RWPE1 (cell line): ENCODE measurements around the gene P2RX2.
A peak's percentile ranks its signal among the peaks of the same experiment; 100 is the strongest.

Experiments used
- CTCF ChIA-PET: fragments of 350-600 bp; sonication (Branson Sonifier 250); formaldehyde crosslinking; extraction: SDS; loops from one replicate; lab custom pipeline; 2021; lab: Yijun Ruan, JAX
- POLR2A ChIA-PET: fragments of 400-600 bp; formaldehyde crosslinking; extraction: SDS; loops from one replicate; lab custom pipeline; 2020; ENCODE audit warnings: antibody characterized with exemption; ENCODE audit not compliant: low non-redundant PET; lab: Yijun Ruan, JAX
- DNase-seq: peaks from one replicate; pipeline ENCODE4 v3.0.0; 2012; ENCODE audit warnings: low spot score
- H3K27ac ChIP-seq: fragments of 450-650 bp; 2 replicates; pipeline ENCODE4 v1.5.1; 2017
- TF ChIP-seq, protein P1 (sequence below): fragments of 450-650 bp; conservative IDR thresholded peaks from 2 replicates; pipeline ENCODE4 v1.5.1; 2017; ENCODE audit warnings: low read depth, mild to moderate bottlenecking

The P2RX2 gene

DNA sequence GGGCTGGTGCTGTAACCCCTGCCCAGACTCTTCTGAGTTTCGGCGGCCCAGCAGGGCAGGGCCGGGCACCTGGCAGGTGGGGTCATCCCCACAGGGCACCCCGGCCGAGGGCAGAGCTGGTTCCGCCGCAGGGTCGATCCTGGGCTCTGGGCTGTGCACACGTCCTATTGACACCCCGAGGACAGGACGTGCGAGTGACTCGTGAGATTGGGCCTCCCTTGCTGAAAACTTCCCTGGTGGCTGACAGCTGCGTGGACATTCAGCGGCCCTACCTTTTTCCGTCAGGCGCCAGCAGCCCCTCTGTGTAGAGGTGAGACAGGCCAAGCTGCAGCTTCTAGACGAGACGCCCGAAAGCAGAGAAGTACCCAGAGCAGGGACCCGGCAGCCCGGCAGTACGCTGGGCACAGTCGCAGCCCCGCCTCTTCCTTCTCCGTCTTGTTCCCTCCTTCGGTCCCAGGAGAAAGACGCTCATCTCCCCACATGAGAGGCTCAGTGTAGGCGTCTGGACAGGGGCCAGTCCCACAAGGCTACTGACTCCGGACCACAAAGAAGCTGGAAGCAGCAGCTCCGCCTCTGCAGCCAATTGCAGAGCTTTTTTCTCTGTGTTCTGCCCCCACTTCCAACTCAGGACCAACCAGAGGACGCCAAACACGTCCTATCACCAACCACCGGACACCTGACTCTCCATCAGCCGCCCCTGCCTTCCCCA, 8.4 kb upstream of the P2RX2 start, which contains the start of gene LRCOL1:
Gene LRCOL1 (minus strand): TSS at position 532 of the 709 bp plus-strand sequence. CDS start 4,331 bp downstream, outside the sequence.
- TF ChIP-seq, protein P1, sequence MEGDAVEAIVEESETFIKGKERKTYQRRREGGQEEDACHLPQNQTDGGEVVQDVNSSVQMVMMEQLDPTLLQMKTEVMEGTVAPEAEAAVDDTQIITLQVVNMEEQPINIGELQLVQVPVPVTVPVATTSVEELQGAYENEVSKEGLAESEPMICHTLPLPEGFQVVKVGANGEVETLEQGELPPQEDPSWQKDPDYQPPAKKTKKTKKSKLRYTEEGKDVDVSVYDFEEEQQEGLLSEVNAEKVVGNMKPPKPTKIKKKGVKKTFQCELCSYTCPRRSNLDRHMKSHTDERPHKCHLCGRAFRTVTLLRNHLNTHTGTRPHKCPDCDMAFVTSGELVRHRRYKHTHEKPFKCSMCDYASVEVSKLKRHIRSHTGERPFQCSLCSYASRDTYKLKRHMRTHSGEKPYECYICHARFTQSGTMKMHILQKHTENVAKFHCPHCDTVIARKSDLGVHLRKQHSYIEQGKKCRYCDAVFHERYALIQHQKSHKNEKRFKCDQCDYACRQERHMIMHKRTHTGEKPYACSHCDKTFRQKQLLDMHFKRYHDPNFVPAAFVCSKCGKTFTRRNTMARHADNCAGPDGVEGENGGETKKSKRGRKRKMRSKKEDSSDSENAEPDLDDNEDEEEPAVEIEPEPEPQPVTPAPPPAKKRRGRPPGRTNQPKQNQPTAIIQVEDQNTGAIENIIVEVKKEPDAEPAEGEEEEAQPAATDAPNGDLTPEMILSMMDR, result no peak
- no peak within 1 kb of the TSS for H3K27ac ChIP-seq
- no peak for DNase-seq
- ChIA-PET POLR2A (no interaction called here), CTCF (interaction anchor here (0.5 to 1.9 kb wide), 5 partner anchors 11 to 196 kb away, joined by 3 to 6 read pairs (median 4); no protein-coding TSS in a partner anchor)

DNA sequence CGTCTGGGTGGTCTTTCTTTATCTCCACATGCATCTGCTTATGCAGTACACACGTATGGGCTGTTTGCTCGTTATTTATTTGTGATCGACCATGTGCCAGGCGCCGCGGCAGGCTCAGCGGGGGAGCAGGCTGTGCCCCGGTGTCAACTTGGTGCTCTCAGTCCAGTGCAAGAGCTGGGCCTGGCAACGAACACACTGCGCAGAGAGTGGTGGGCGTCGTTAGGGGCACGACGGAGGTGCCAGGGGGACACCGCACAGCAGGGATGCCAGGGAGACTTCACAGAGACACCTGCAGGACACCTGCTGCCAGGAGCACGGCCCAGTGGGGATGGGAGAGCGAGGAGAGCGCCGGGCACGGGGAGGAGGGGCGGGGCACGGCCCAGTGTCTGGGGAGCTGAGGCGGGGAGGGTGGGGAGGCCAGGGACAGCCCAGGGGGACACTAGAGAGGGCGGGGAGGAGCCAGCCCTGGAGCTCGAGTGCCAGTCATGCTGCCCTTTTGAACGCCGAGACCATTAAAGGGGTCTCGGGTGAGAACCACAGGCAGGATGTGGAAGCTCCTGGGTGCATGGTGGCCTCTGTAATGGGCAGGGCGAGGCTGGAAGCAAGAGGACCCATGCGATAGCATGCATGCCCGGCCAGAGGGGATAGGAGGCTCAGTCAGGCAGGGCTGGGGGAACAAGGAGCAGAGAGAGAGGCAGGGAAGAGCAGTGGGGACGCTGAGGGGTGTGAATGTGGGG, 7.5 kb upstream of the P2RX2 start:
- ChIA-PET POLR2A (no interaction called here), CTCF (interaction anchor here (0.5 to 1.5 kb wide), 4 partner anchors 11 to 54 kb away, joined by 3 to 4 read pairs (median 3); no protein-coding TSS in a partner anchor)
- no peak for DNase-seq
- no peak overlapping the region for H3K27ac ChIP-seq
- TF ChIP-seq, protein P1, result no peak

DNA sequence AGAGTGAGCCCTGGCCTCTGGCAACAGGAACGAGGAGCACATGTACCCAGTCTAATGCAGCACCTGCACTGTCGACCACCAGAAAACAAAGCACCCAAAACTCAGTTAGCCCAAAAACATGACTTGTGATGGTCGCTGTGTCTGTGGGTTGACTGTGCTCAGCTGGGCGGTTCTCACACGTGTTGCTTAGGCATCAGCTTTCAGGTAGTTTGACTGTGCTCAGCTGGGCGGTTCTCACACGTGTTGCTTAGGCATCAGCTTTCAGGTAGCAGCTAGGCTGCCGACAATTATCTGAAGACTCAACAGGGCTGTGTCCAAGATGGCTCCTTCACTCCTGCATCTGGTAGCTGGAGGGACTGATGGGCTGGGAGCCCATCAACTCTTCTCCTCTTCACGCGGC, 7.0 kb upstream of the P2RX2 start:
- ChIA-PET CTCF (interaction anchor here (0.6 kb wide), 1 partner anchor 54 kb away, joined by 3 read pairs; no protein-coding TSS in a partner anchor), POLR2A (no interaction called here)
- TF ChIP-seq, protein P1, result no peak
- no peak overlapping the region for H3K27ac ChIP-seq
- no peak for DNase-seq

DNA sequence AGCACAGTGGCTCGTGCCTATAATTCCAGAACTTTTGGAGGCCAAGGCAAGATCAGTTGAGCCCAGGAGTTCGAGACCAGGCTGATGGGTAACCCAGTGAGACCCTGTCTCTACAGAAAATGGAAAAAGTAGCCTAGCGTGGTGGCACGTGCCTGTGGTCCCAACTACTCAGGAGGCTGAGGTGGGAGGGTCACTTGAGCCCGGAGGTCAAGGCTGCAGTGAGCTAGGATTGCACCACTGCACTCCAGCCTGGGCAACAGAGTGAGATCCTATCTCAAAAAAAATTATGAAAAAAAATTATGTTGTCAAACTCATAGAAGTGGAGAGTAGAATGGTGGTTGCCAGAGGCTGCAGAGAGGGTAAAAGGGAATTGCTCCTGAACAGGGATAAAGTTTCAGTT, 4.5 kb upstream of the P2RX2 start:
- TF ChIP-seq, protein P1, result no peak
- POLR2A ChIA-PET, result no interaction called here
- CTCF ChIA-PET, result interaction anchor here (0.6 to 1.9 kb wide), 5 partner anchors 14 to 210 kb away, joined by 4 to 12 read pairs (median 9); no protein-coding TSS in a partner anchor
- no peak overlapping the region for H3K27ac ChIP-seq
- no peak for DNase-seq

DNA sequence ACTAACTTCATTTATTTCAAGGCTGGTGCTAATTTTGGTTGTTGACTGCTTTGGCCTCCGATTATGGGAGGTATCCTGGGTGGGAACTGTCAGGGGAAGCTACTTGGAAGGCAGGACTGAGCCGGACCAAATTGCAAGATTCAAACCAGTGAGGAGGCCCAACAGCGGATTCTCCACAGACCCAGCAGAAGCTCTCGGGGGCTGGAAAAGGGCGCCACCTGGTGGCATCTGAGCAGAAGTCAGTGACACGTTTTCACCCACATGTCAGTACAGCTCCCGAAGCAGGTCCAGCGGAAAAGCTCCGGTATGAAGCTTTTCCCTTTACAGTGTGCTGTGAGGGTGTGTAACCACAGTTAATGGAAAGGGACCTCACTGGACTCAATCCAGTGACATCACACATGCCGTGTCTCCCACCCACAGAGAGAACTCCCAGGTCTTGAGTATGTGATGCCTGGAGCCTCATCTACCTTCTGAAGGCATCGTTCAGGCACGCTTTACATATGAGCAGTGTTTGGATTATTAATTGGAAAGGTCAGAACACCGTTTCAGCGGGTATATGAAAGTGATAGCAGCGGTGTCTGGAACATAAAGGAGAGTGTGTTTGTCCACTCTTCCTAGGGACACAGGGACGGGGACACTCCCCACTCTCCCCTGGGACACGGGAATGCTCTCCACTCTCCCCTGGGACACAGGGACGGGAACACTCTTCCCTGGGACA, 3.6 kb upstream of the P2RX2 start:
- H3K27ac ChIP-seq, result no peak overlapping the region
- ChIA-PET POLR2A (no interaction called here), CTCF (interaction anchor here (0.5 to 1.9 kb wide), 13 partner anchors 13 to 436 kb away, joined by 3 to 12 read pairs (median 4); no protein-coding TSS in a partner anchor)
- TF ChIP-seq, protein P1, result peak; percentile 87
- peak; percentile 71 for DNase-seq
